ENCODE data around the gene NUP214.
"Not testable (repeated sequence)": the region's sequence is repeated elsewhere in the genome, so short reads cannot be mapped to it uniquely, and the experiment has no call there.

NUP214 gene

DNA sequence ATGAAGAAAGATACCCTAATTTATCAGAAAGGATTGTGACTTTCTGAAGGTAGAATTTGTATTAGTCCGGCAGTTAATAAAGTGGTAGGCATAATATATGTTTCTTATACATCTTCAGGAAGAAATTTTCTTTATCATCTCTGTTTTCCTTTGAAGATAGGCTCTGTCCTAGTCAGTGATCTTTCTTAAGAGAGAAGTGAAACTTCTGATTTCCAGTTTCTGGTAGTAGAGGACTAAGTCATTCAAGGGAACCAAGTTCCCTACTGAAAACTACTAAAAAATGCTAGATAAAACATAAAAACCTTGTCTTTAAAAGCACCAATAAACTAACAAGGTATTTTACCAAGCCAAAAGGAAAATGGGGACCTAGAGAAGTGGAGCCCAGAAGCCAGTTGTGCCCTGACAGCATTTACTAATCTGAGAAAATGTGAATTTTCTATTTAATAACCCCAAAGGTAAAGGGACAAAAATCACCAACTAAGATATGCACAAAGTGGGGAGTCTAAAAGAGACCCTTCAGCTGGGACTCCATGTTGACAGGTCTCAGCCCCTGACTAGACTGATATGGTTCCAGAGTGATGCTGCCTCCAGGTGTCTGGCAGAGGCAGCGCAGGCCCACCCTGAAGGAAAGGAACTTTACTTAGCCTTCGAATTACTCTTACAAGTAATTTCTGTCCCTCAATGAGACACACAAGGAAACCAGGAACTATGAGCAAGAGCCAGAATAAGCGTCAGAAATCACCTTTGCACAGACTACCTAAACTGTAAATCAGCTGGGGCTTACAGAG is 78.2 kb downstream of the NUP214 start:
- peaks cover 75% of the 10 kb centered on the region for H3K36me3 Mint-ChIP-seq (ENCODE audit: low read depth)
- H3K9me3 Mint-ChIP-seq = no peaks in the 10 kb centered on the region
- H3K27ac Mint-ChIP-seq = no peak overlapping the region
- DNase-seq (no peak), ATAC-seq (no peak)
- peaks cover 3% of the 10 kb centered on the region for H3K4me1 Mint-ChIP-seq
- H3K27me3 Mint-ChIP-seq = no peaks in the 10 kb centered on the region
- H3K4me3 Mint-ChIP-seq = no peak overlapping the region

DNA sequence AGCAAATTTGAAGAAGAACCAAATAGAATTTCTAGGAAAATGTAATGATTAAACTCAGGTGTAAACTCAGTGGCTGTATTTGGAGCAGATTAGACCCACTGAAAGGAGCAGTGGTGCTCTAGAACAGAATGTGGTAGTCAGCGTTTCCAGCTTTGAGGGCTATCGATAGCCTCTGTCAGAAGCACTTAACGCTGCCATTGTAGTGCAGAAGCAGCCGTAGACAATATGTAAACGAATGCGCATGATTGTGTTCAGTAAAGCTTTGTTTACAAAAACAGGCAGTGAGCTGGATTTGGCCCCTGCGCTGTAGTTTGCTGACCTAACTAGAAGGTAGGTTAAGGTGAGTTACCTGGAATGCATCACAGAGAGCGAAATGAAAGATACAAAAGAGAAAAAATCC is 78.9 kb downstream of the NUP214 start:
- DNase-seq = no peak
- ATAC-seq = no peak
- Mint-ChIP-seq H3K4me1 (peaks cover 3% of the 10 kb centered on the region), H3K9me3 (no peaks in the 10 kb centered on the region), H3K4me3 (no peak overlapping the region), H3K27me3 (no peaks in the 10 kb centered on the region), H3K27ac (no peak overlapping the region), H3K36me3 (ENCODE audit: low read depth) (peaks cover 75% of the 10 kb centered on the region)

- H3K36me3 Mint-ChIP-seq (ENCODE audit: low read depth) = peaks cover 80% of the 10 kb centered on the region
- peaks cover 3% of the 10 kb centered on the region for H3K4me1 Mint-ChIP-seq
- ATAC-seq (no peak), DNase-seq (no peak)
- H3K9me3 Mint-ChIP-seq = peaks cover 14% of the 10 kb centered on the region
- H3K27ac Mint-ChIP-seq = no peak overlapping the region
- no peaks in the 10 kb centered on the region for H3K27me3 Mint-ChIP-seq
- no peak overlapping the region for H3K4me3 Mint-ChIP-seq
Observed at GRCh38 chr9:131206495-131206894, 81.1 kb downstream of the NUP214 start.

DNA sequence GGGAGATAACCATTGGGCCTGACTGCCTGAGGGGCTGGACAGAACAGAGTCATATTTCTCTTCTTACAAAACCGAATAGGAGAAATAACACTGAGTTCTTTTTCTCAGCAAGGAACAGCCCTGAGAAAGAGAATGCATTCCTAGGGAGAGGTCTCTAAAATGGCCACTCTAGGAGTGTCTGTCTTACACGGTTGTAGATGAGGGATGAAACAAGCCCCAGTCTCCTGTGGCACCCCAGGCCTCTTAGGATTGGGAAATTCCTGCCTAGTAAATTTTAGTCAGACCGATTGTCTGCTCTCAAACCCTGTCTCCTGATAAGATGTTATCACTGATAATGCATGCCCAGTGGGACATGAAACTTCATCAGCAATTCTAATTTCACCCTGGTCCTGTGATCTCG is 86.5 kb downstream of the NUP214 start:
- peaks cover 65% of the 10 kb centered on the region for H3K36me3 Mint-ChIP-seq (ENCODE audit: low read depth)
- not testable (repeated sequence) for DNase-seq, ATAC-seq, H3K4me3 Mint-ChIP-seq, H3K27me3 Mint-ChIP-seq, H3K4me1 Mint-ChIP-seq, H3K27ac Mint-ChIP-seq
- peaks cover 21% of the 10 kb centered on the region for H3K9me3 Mint-ChIP-seq

GRCh38 chr9:131214286-131214856 is 89.0 kb downstream of the NUP214 start:
- ATAC-seq (no peak), DNase-seq (no peak)
- Mint-ChIP-seq H3K36me3 (ENCODE audit: low read depth) (peaks cover 63% of the 10 kb centered on the region), H3K4me3 (no peak overlapping the region), H3K27me3 (no peaks in the 10 kb centered on the region), H3K27ac (no peak overlapping the region), H3K4me1 (peaks cover 7% of the 10 kb centered on the region), H3K9me3 (peaks cover 21% of the 10 kb centered on the region)

GRCh38 chr9:131214876-131215275 is 89.5 kb downstream of the NUP214 start:
- Mint-ChIP-seq H3K27ac (no peak overlapping the region), H3K4me1 (peaks cover 7% of the 10 kb centered on the region), H3K4me3 (no peak overlapping the region), H3K9me3 (peaks cover 18% of the 10 kb centered on the region), H3K27me3 (no peaks in the 10 kb centered on the region), H3K36me3 (ENCODE audit: low read depth) (peaks cover 58% of the 10 kb centered on the region)
- no peak for DNase-seq
- no peak for ATAC-seq

DNA sequence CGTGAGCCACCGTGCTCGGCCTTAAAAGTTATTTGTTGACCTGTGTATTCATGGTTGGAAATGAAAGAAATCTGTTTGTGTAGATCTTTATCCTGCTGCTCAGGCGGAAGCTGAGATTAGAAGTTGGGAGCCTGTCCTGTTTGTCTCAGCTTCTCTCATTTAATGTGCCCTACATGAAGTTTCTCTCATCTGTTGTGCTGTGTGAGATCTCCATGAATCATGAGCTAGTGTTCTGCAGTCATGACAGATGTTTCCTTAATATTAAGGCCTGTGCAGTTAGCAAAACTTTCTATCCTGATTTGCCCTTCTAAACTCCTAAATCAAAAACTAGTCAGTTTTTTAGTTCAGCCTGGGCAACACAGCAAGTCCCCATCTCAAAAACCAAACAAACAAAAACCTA is 91.4 kb downstream of the NUP214 start:
- ATAC-seq (no peak), DNase-seq (no peak)
- H3K27me3 Mint-ChIP-seq = no peaks in the 10 kb centered on the region
- H3K9me3 Mint-ChIP-seq = peaks cover 4% of the 10 kb centered on the region
- H3K36me3 Mint-ChIP-seq (ENCODE audit: low read depth) = peaks cover 43% of the 10 kb centered on the region
- H3K27ac Mint-ChIP-seq = peak overlapping the region; percentile 5
- peaks cover 7% of the 10 kb centered on the region for H3K4me1 Mint-ChIP-seq
- no peak overlapping the region for H3K4me3 Mint-ChIP-seq

- Mint-ChIP-seq H3K27me3 (no peaks in the 10 kb centered on the region), H3K4me1 (peaks cover 7% of the 10 kb centered on the region), H3K4me3 (no peak overlapping the region), H3K27ac (no peak overlapping the region), H3K36me3 (ENCODE audit: low read depth) (peaks cover 39% of the 10 kb centered on the region), H3K9me3 (peaks cover 4% of the 10 kb centered on the region)
- ATAC-seq = no peak
- no peak for DNase-seq
Observed at GRCh38 chr9:131217331-131218031, 92.1 kb downstream of the NUP214 start.

DNA sequence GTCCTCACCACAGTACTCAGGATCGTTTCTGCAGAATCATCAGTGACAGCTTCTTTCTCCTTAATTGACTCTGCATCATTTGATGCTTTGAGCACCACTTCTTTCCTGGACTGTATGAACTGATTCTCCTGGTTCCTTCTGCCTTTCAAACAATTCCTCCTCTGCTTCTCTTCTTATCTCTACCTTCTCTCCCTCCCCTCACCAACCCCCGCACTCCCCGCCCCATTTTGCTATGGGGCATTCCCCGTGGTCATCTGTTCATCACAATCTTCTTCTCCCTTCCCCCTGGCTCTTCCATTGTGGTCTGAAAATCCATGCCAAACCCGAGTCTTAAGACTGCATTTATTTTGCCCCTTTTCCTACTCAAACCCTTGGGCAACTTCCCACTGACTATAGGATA is 93.0 kb downstream of the NUP214 start:
- Mint-ChIP-seq H3K27ac (no peak overlapping the region), H3K27me3 (no peaks in the 10 kb centered on the region), H3K36me3 (ENCODE audit: low read depth) (peaks cover 38% of the 10 kb centered on the region), H3K4me1 (peaks cover 6% of the 10 kb centered on the region), H3K4me3 (no peak overlapping the region), H3K9me3 (no peaks in the 10 kb centered on the region)
- DNase-seq (no peak), ATAC-seq (no peak)

DNA sequence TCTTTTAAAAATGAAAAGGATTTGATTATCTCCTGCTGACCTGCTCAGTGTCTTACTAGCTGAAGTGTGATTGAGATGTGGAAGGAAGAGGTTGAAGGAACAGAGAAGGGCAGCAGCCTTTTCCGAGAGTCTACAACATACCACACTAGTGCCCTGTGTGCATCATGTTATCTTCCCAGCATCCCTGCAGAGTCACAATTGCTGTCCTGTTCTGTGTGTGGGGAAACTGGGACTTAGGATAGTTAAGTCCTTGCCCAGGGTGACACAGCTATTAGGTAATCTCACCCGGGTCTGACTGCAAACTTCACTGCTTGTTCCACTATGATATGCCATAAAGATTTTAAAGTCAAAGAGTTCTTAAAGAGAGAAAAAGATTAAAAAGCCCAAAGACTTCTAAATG is 95.1 kb downstream of the NUP214 start:
- Mint-ChIP-seq H3K9me3 (no peaks in the 10 kb centered on the region), H3K27ac (no peak overlapping the region), H3K27me3 (no peaks in the 10 kb centered on the region), H3K4me3 (no peak overlapping the region), H3K36me3 (ENCODE audit: low read depth) (peaks cover 48% of the 10 kb centered on the region), H3K4me1 (no peaks in the 10 kb centered on the region)
- ATAC-seq (no peak), DNase-seq (no peak)

DNA sequence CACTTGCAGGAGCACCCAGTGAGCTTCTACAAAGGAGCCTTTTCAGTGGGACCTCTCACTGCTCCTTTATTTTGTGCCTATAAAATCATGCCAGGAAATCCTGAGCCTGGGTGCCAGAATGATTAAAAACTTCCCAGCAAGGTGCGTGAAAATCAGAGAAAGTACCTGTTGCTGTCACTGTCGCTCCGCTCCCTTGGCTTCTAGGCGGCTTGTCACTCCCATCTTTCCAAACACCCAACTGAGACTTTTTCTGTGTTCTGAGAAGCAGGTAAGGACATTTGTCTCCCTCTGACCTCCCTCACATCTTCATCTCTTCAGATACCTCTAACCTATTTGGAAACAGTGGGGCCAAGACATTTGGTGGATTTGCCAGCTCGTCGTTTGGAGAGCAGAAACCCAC is 97.1 kb downstream of the NUP214 start:
- Mint-ChIP-seq H3K27ac (no peak overlapping the region), H3K9me3 (no peaks in the 10 kb centered on the region), H3K27me3 (no peaks in the 10 kb centered on the region), H3K36me3 (ENCODE audit: low read depth) (peaks cover 45% of the 10 kb centered on the region), H3K4me3 (no peak overlapping the region), H3K4me1 (peaks cover 2% of the 10 kb centered on the region)
- ATAC-seq (no peak), DNase-seq (no peak)

DNA sequence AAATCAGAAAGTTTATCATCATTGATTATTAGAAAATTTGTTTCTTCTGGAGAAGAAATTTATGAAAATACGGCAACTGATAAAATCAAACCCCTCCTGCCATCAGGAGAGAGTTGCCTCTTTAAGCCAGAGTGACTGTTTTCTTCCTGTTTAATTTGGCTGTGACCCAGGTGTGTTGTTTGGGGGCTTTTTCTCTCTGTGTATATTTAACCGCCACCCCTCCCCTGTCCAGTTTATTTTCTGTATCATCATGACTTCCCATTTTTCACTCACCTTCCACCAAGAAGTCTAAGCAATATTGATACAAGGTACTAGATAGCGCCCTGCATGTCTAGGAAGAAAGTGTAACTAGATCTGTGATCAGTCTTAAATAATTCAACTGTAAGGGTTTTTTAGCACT is 100.8 kb downstream of the NUP214 start:
- H3K9me3 Mint-ChIP-seq = no peaks in the 10 kb centered on the region
- H3K36me3 Mint-ChIP-seq (ENCODE audit: low read depth) = peaks cover 40% of the 10 kb centered on the region
- H3K4me3 Mint-ChIP-seq = no peak overlapping the region
- no peak overlapping the region for H3K27ac Mint-ChIP-seq
- H3K4me1 Mint-ChIP-seq = peaks cover 6% of the 10 kb centered on the region
- DNase-seq (no peak), ATAC-seq (no peak)
- H3K27me3 Mint-ChIP-seq = no peaks in the 10 kb centered on the region

DNA sequence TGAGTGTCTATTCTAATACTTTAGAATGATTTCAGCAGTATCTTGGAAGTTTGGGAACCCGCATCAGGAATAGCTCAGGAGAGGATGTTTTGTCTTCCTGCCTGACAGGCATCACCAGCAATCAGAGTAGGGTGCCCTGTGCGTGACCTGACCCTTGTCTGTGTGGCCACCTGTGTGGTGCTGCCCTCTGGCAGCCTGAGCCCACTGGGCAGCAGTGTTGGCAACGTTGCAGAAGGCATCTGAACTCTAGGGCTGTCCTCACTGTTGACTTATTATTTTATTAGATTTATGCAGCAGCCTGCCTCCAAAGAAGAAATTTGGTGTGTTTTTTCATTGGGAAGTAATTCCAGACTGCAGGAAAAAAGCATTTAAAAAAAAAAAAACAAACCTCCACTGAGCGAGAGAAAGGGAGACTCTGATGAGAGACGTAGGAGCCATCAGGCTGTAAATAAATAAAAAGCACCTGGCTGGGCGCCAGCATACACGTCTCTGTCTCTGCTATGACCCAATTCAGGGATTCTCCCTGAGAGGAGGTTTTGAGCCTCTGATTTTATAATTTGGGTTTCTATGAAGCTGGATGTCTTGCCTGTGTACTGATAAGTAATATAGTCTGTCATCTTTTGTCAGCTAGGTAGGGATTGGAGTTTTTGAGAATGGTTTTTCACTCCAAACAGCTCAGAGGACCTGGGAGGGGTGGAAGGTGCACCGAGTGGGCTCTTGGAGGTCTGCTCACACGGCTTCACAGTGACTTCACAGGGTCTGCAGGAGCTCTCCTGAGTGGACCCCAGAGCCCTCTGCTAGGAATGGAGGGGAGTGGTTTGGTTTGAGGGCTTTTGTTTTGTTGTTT is 101.9 kb downstream of the NUP214 start:
- DNase-seq (no peak), ATAC-seq (no peak)
- H3K27me3 Mint-ChIP-seq = no peaks in the 10 kb centered on the region
- no peak overlapping the region for H3K4me3 Mint-ChIP-seq
- peaks cover 46% of the 10 kb centered on the region for H3K36me3 Mint-ChIP-seq (ENCODE audit: low read depth)
- H3K27ac Mint-ChIP-seq = no peak overlapping the region
- no peaks in the 10 kb centered on the region for H3K9me3 Mint-ChIP-seq
- peaks cover 6% of the 10 kb centered on the region for H3K4me1 Mint-ChIP-seq

DNA sequence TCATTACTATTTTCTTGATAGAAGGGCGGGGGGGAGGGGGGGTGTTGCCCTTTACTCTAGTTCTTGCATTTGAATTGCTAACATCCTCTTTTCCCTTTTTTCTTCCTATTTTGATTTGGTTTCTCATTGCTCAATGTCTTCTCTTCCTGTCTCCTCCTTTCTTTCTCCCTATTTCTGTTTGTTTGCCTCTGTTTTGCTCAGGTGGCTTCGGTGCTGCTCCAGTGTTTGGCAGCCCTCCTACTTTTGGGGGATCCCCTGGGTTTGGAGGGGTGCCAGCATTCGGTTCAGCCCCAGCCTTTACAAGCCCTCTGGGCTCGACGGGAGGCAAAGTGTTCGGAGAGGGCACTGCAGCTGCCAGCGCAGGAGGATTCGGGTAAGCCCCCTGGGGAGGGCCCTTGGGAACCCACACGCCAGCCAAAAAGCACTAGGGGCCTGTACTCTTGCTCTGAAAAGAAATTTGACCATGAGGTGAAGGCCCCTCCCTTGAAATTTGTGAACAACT is 102.6 kb downstream of the NUP214 start:
- H3K4me3 Mint-ChIP-seq = no peak overlapping the region
- no peak for DNase-seq
- H3K9me3 Mint-ChIP-seq = no peaks in the 10 kb centered on the region
- no peak overlapping the region for H3K27ac Mint-ChIP-seq
- H3K4me1 Mint-ChIP-seq = peaks cover 6% of the 10 kb centered on the region
- no peak for ATAC-seq
- H3K36me3 Mint-ChIP-seq (ENCODE audit: low read depth) = peaks cover 44% of the 10 kb centered on the region
- no peaks in the 10 kb centered on the region for H3K27me3 Mint-ChIP-seq

Measured in activated naive CD8-positive, alpha-beta T cell treated with anti-CD3 and anti-CD28 coated beads, Interleukin-2, amount 50 U/mL, for 24 hours (primary cell).